Activated CD8-positive, alpha-beta T cell treated with anti-CD3 and anti-CD28 coated beads, Interleukin-2, amount 10 ng/mL, durations not matched to agents 7 days and 5 days (primary cell): Measurements from ENCODE around the gene VPS51. TPM values are rescaled to one million over a fixed set of nuclear protein-coding genes. Genes with fewer than 3 reads are reported as not detected.
"Not testable (repeated sequence)": the region's sequence is repeated elsewhere in the genome, so short reads cannot be mapped to it uniquely, and the experiment has no call there.

Experiments used
- ATAC-seq: fragments of 150-1000 bp; cut with Tn5 transposase; one replicate; pipeline ENCODE4 v1.10.0; 2021; ENCODE audit warnings: moderate library complexity
- CTCF ChIA-PET: fragments of 350-600 bp; sonication (Branson Sonifier 250); formaldehyde crosslinking; loops from one replicate; lab custom pipeline; 2021; ENCODE audit warnings: antibody characterized with exemption; lab: Charles Lee
- POLR2A ChIA-PET: fragments of 350-600 bp; sonication (Branson Sonifier 250); formaldehyde crosslinking; loops from one replicate; lab custom pipeline; 2021; ENCODE audit warnings: antibody characterized with exemption; lab: Charles Lee
- DNase-seq: peaks from one replicate; pipeline ENCODE4 v3.0.0-alpha.2; 2020
- H3K27ac Mint-ChIP-seq: one replicate; pipeline ENCODE4 v1.8.0; 2021; ENCODE audit warnings: mild to moderate bottlenecking, mixed read lengths
- H3K27me3 Mint-ChIP-seq: one replicate; pipeline ENCODE4 v1.8.0; 2021; ENCODE audit warnings: low read depth, mixed read lengths
- H3K36me3 Mint-ChIP-seq: one replicate; pipeline ENCODE4 v1.8.0; 2021; ENCODE audit warnings: low read depth, mixed read lengths
- H3K4me1 Mint-ChIP-seq: one replicate; pipeline ENCODE4 v1.8.0; 2021; ENCODE audit warnings: low read depth, mixed read lengths
- H3K4me3 Mint-ChIP-seq: one replicate; pipeline ENCODE4 v1.8.0; 2021; ENCODE audit warnings: mild to moderate bottlenecking, mixed read lengths
- H3K9me3 Mint-ChIP-seq: one replicate; pipeline ENCODE4 v1.8.0; 2022; ENCODE audit warnings: mixed read lengths; ENCODE audit not compliant: insufficient read depth
- total RNA-seq, 2 experiments: library from RNA; stranded (reverse); gene quantifications; one replicate each; pipeline ENCODE4 v1.2.3, GENCODE V29; 2021

Gene VPS51
- total RNA-seq, 2 experiments from 2014 or later: 116 to 131 TPM

- no peaks in the 10 kb centered on the region for H3K27me3 Mint-ChIP-seq
- ATAC-seq (no peak), DNase-seq (no peak)
- ChIA-PET POLR2A (interaction anchor here (3.4 kb wide), 1 partner anchor 18 kb away, joined by 14 read pairs; the partner anchor contains the start of gene VPS51), CTCF (interaction anchor here (0.7 to 5.2 kb wide), 3 partner anchors 18 to 267 kb away, joined by 3 to 117 read pairs (median 27); partner anchors contain the start of genes CDCA5 and VPS51)
- H3K9me3 Mint-ChIP-seq: no peaks in the 10 kb centered on the region
- peaks cover 65% of the 10 kb centered on the region for H3K4me1 Mint-ChIP-seq
- H3K4me3 Mint-ChIP-seq: no peak overlapping the region
- peaks cover 35% of the 10 kb centered on the region for H3K36me3 Mint-ChIP-seq
- peak overlapping the region; percentile 33 for H3K27ac Mint-ChIP-seq
These were observed 18.6 kb downstream of the VPS51 start for GRCh38 chr11:65114538-65115171.

- no peak for DNase-seq
- CTCF ChIA-PET: interaction anchor here (3.0 kb wide), 1 partner anchor 20 kb away, joined by 17 read pairs; the partner anchor contains the start of gene SYVN1
- Mint-ChIP-seq H3K9me3 (no peaks in the 10 kb centered on the region), H3K4me1 (peaks cover 68% of the 10 kb centered on the region), H3K27me3 (no peaks in the 10 kb centered on the region), H3K27ac (peak overlapping the region; percentile 97), H3K4me3 (peak overlapping the region; percentile 90), H3K36me3 (peaks cover 40% of the 10 kb centered on the region)
- POLR2A ChIA-PET: interaction anchor here (3.4 kb wide), 1 partner anchor 19 kb away, joined by 14 read pairs; the partner anchor contains the start of gene VPS51
- ATAC-seq: no peak
These were observed 19.5 kb downstream of the VPS51 start for GRCh38 chr11:65115361-65116082.

GRCh38 chr11:65116370-65117205 lies 20.6 kb downstream of the VPS51 start:
- Mint-ChIP-seq H3K4me1 (peaks cover 66% of the 10 kb centered on the region), H3K4me3 (peak overlapping the region; percentile 90), H3K27me3 (no peaks in the 10 kb centered on the region), H3K27ac (peak overlapping the region; percentile 97), H3K36me3 (peaks cover 48% of the 10 kb centered on the region), H3K9me3 (no peaks in the 10 kb centered on the region)
- ChIA-PET POLR2A (interaction anchor here (1.0 to 3.4 kb wide), 8 partner anchors 14 to 239 kb away, joined by 3 to 14 read pairs (median 8); partner anchors contain the start of genes ARL2, POLA2, SAC3D1 and VPS51), CTCF (interaction anchor here (0.9 to 3.0 kb wide), 19 partner anchors 13 to 272 kb away, joined by 3 to 17 read pairs (median 6); partner anchors contain the start of genes ARL2, CAPN1, CDC42BPG and CDCA5)
- ATAC-seq: peak; percentile 3
- peak; percentile 72 for DNase-seq

GRCh38 chr11:65117206-65118096 lies 21.4 kb downstream of the VPS51 start, which contains the start of gene ZNHIT2:
Gene ZNHIT2 (minus strand): TSS chr11:65117701. CDS start chr11:65117653, 48 bp downstream.
- POLR2A ChIA-PET: interaction anchor here (0.6 to 3.4 kb wide), 15 partner anchors 10 to 659 kb away, joined by 3 to 14 read pairs (median 4); partner anchors contain the start of genes ARL2, EHBP1L1, POLA2 and SAC3D1

GRCh38 chr11:65118097-65118837 lies 22.3 kb downstream of the VPS51 start:
- ATAC-seq (no peak), DNase-seq (no peak)
- peak overlapping the region; percentile 90 for H3K4me3 Mint-ChIP-seq
- peaks cover 60% of the 10 kb centered on the region for H3K36me3 Mint-ChIP-seq
- H3K9me3 Mint-ChIP-seq: no peaks in the 10 kb centered on the region
- H3K27ac Mint-ChIP-seq: peak overlapping the region; percentile 97
- H3K27me3 Mint-ChIP-seq: no peaks in the 10 kb centered on the region
- CTCF ChIA-PET: interaction anchor here (0.6 to 3.0 kb wide), 24 partner anchors 8 to 379 kb away, joined by 3 to 17 read pairs (median 6); partner anchors contain the start of genes ARL2, SAC3D1, SF1 and SYVN1
- H3K4me1 Mint-ChIP-seq: peaks cover 64% of the 10 kb centered on the region
- POLR2A ChIA-PET: interaction anchor here (0.6 to 3.4 kb wide), 15 partner anchors 9 to 658 kb away, joined by 3 to 14 read pairs (median 4); partner anchors contain the start of genes ARL2, EHBP1L1, POLA2 and SAC3D1

More at GRCh38 chr11:65117206-65118096, 21.4 kb downstream of the VPS51 start, which contains the start of gene ZNHIT2:
- Mint-ChIP-seq H3K4me3 (peak within 1 kb of the TSS; percentile 90), H3K36me3 (peaks cover 56% of the 10 kb centered on the region), H3K27me3 (no peaks in the 10 kb centered on the region), H3K27ac (peak within 1 kb of the TSS; percentile 97), H3K9me3 (no peaks in the 10 kb centered on the region), H3K4me1 (peaks cover 63% of the 10 kb centered on the region)
- ATAC-seq: peak; percentile 66
- CTCF ChIA-PET: interaction anchor here (0.6 to 3.0 kb wide), 33 partner anchors 7 to 800 kb away, joined by 3 to 17 read pairs (median 5); partner anchors contain the start of genes ARL2, CAPN1, CDC42BPG and CDCA5
- DNase-seq: peak; percentile 100

GRCh38 chr11:65118891-65119669 lies 23.1 kb downstream of the VPS51 start:
- not testable (repeated sequence) for DNase-seq, H3K9me3 Mint-ChIP-seq, H3K27me3 Mint-ChIP-seq, ATAC-seq, H3K4me3 Mint-ChIP-seq
- Mint-ChIP-seq H3K27ac (peak overlapping the region; percentile 69), H3K36me3 (peaks cover 61% of the 10 kb centered on the region), H3K4me1 (peaks cover 58% of the 10 kb centered on the region)
- CTCF ChIA-PET: interaction anchor here (0.6 to 3.0 kb wide), 15 partner anchors 9 to 315 kb away, joined by 3 to 17 read pairs (median 6); partner anchors contain the start of genes ARL2, SYVN1 and VPS51
- POLR2A ChIA-PET: interaction anchor here (0.9 to 2.8 kb wide), 6 partner anchors 22 to 456 kb away, joined by 3 to 12 read pairs (median 4); partner anchors contain the start of genes ARL2, EHBP1L1, POLA2 and SAC3D1

GRCh38 chr11:65119670-65119995 lies 23.6 kb downstream of the VPS51 start:
- POLR2A ChIA-PET: interaction anchor here (1.1 to 1.3 kb wide), 2 partner anchors 79 to 316 kb away, joined by 3 read pairs; partner anchors contain the start of gene SAC3D1
- Mint-ChIP-seq H3K27ac (peak overlapping the region; percentile 99), H3K27me3 (no peaks in the 10 kb centered on the region), H3K36me3 (peaks cover 64% of the 10 kb centered on the region), H3K4me1 (peaks cover 63% of the 10 kb centered on the region), H3K9me3 (no peaks in the 10 kb centered on the region), H3K4me3 (peak overlapping the region; percentile 100)
- no peak for DNase-seq
- CTCF ChIA-PET: interaction anchor here (0.6 to 3.5 kb wide), 7 partner anchors 8 to 271 kb away, joined by 3 to 56 read pairs (median 4); partner anchors contain the start of gene TM7SF2
- no peak for ATAC-seq

GRCh38 chr11:65120831-65121230 lies 24.8 kb downstream of the VPS51 start:
- Mint-ChIP-seq H3K27ac (peak overlapping the region; percentile 99), H3K27me3 (no peaks in the 10 kb centered on the region), H3K36me3 (peaks cover 63% of the 10 kb centered on the region), H3K4me3 (peak overlapping the region; percentile 100), H3K9me3 (no peaks in the 10 kb centered on the region), H3K4me1 (peaks cover 57% of the 10 kb centered on the region)
- POLR2A ChIA-PET: interaction anchor here (0.5 to 2.9 kb wide), 9 partner anchors 9 to 247 kb away, joined by 3 to 31 read pairs (median 7); partner anchors contain the start of genes ARL2, SAC3D1, SYVN1 and TM7SF2
- ATAC-seq (no peak), DNase-seq (no peak)
- CTCF ChIA-PET: interaction anchor here (0.8 to 3.5 kb wide), 10 partner anchors 9 to 342 kb away, joined by 3 to 56 read pairs (median 4); partner anchors contain the start of genes ARL2, CAPN1, SAC3D1 and TM7SF2
